ENCODE measurements around the gene CKAP5. TPM values are rescaled to one million over a fixed set of nuclear protein-coding genes. Genes with fewer than 3 reads are reported as not detected.
A peak's percentile ranks its signal among the peaks of the same experiment; 100 is the strongest.

The CKAP5 gene
- total RNA-seq, 1 experiment from 2014 or later, result 190 TPM

GRCh38 chr11:46889689-46890475 is 43.8 kb upstream of the CKAP5 start:
- H4K20me1 ChIP-seq (ENCODE audit: control insufficient read depth, insufficient read depth, insufficient read length), result peaks cover 3% of the 10 kb centered on the region
- H2BK20ac ChIP-seq (ENCODE audit: low read depth, low read length, poor library complexity, severe bottlenecking), result no peak overlapping the region
- H3K23ac ChIP-seq (ENCODE audit: insufficient read length, low read depth, low read length), result no peak overlapping the region
- H3K27me3 ChIP-seq (ENCODE audit: insufficient read depth, low read length), result no peaks in the 10 kb centered on the region
- H3K14ac ChIP-seq (ENCODE audit: insufficient read depth, low read length), result no peak overlapping the region
- H3K4ac ChIP-seq (ENCODE audit: low read depth, low read length), result no peak overlapping the region
- no peak overlapping the region for H2BK15ac ChIP-seq (ENCODE audit: low read depth, low read length)
- H2BK120ac ChIP-seq (ENCODE audit: low read depth, low read length, poor library complexity, severe bottlenecking), result no peak overlapping the region
- H2BK12ac ChIP-seq (ENCODE audit: insufficient read length, low read depth, low read length), result no peak overlapping the region
- no peak overlapping the region for H2AK5ac ChIP-seq (ENCODE audit: insufficient read length, low read length)
- H3K79me2 ChIP-seq (ENCODE audit: insufficient read depth, low read length), result no peaks in the 10 kb centered on the region
- H3K23me2 ChIP-seq (ENCODE audit: insufficient read length, low read depth, low read length, poor library complexity, severe bottlenecking), result no peaks in the 10 kb centered on the region
- peaks cover 37 to 42% (median 41%) of the 10 kb centered on the region in 3 experiments for H3K36me3 Mint-ChIP-seq (ENCODE audit: insufficient read depth in 1 of 3, low read depth in 3 of 3)
- no peak overlapping the region for H2BK5ac ChIP-seq (ENCODE audit: insufficient read length, low read length)
- no peak overlapping the region for H3K27ac ChIP-seq (ENCODE audit: insufficient read length, low read depth, low read length)
- no peaks in the 10 kb centered on the region for H3K9me3 ChIP-seq (ENCODE audit: control insufficient read depth, low read depth, low read length)
- TF ChIP-seq, protein P1, sequence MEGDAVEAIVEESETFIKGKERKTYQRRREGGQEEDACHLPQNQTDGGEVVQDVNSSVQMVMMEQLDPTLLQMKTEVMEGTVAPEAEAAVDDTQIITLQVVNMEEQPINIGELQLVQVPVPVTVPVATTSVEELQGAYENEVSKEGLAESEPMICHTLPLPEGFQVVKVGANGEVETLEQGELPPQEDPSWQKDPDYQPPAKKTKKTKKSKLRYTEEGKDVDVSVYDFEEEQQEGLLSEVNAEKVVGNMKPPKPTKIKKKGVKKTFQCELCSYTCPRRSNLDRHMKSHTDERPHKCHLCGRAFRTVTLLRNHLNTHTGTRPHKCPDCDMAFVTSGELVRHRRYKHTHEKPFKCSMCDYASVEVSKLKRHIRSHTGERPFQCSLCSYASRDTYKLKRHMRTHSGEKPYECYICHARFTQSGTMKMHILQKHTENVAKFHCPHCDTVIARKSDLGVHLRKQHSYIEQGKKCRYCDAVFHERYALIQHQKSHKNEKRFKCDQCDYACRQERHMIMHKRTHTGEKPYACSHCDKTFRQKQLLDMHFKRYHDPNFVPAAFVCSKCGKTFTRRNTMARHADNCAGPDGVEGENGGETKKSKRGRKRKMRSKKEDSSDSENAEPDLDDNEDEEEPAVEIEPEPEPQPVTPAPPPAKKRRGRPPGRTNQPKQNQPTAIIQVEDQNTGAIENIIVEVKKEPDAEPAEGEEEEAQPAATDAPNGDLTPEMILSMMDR (conservative IDR thresholded peaks at IDR 0.05), result peak; percentile 88
- H3K4me1 Mint-ChIP-seq, result peaks cover 0 to 3% of the 10 kb centered on the region in 2 experiments; a peak in 1 of 4 replicates
- H2AFZ ChIP-seq (ENCODE audit: low read length), result no peak overlapping the region
- no peak overlapping the region for H3T11ph ChIP-seq (ENCODE audit: low read length)
- no peak overlapping the region for H4K91ac ChIP-seq (ENCODE audit: insufficient read length, low read depth, low read length)
- peaks cover 0 to 4% of the 10 kb centered on the region in 2 experiments; a peak in 1 of 5 replicates for H3K9me3 Mint-ChIP-seq
- H3K4me3 Mint-ChIP-seq, result no peak overlapping the region
- peak overlapping the region in 1 of 3 experiments; percentile 39; a peak in 1 of 7 replicates for H3K27ac Mint-ChIP-seq
- no CpG with 5 or more reads among the region's 23 CpGs for WGBS (ENCODE audit: extremely low coverage, insufficient read length, low lambda C conversion rate)
- no peak overlapping the region for H3K4me2 ChIP-seq (ENCODE audit: insufficient read depth, insufficient read length, low read length)
- H3K56ac ChIP-seq (ENCODE audit: insufficient read length, low read depth, low read length), result no peak overlapping the region
- no peak overlapping the region for H4K5ac ChIP-seq (ENCODE audit: insufficient read length, low read depth, low read length)
- no peak overlapping the region for H3K18ac ChIP-seq (ENCODE audit: insufficient read length, low read depth, low read length)
- H3K27me3 Mint-ChIP-seq (ENCODE audit: low read depth), result no peaks in the 10 kb centered on the region
- H3K4me1 ChIP-seq (ENCODE audit: insufficient read depth, low read length), result no peaks in the 10 kb centered on the region
- DNase-seq, result peak; percentile 72
- no peak overlapping the region for H3K9ac ChIP-seq (ENCODE audit: extremely low read depth, insufficient read length, low read length)
- no peak overlapping the region for H4K8ac ChIP-seq (replicated peaks; ENCODE audit: insufficient read length, low read depth, low read length)
- no peaks in the 10 kb centered on the region for H3K79me1 ChIP-seq (ENCODE audit: insufficient read depth, low read depth, low read length, poor library complexity, severe bottlenecking)
